ENCODE measurements around the gene HES5.

GRCh38 chr1:2537784-2538115 lies 7.7 kb upstream of the HES5 start:
- TF ChIP-seq, protein P1, sequence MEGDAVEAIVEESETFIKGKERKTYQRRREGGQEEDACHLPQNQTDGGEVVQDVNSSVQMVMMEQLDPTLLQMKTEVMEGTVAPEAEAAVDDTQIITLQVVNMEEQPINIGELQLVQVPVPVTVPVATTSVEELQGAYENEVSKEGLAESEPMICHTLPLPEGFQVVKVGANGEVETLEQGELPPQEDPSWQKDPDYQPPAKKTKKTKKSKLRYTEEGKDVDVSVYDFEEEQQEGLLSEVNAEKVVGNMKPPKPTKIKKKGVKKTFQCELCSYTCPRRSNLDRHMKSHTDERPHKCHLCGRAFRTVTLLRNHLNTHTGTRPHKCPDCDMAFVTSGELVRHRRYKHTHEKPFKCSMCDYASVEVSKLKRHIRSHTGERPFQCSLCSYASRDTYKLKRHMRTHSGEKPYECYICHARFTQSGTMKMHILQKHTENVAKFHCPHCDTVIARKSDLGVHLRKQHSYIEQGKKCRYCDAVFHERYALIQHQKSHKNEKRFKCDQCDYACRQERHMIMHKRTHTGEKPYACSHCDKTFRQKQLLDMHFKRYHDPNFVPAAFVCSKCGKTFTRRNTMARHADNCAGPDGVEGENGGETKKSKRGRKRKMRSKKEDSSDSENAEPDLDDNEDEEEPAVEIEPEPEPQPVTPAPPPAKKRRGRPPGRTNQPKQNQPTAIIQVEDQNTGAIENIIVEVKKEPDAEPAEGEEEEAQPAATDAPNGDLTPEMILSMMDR (IDR thresholded peaks at IDR 0.05): no peak
- no peak for TF ChIP-seq POLR2AphosphoS5 (IDR thresholded peaks at IDR 0.05)

Measured in prostate gland (tissue), 2 donors.